ENCODE measurements around the gene VSTM2L.

- TF ChIP-seq CTCF (IDR thresholded peaks at IDR 0.05) (no peak), POLR2A (IDR thresholded peaks at IDR 0.05) (no peak), POLR2AphosphoS5 (IDR thresholded peaks at IDR 0.05) (no peak), EP300 (IDR thresholded peaks at IDR 0.05) (no peak)
These were observed 23.9 kb upstream of the VSTM2L start for GRCh38 chr20:37878835-37879599.

Measured in suprapubic skin (tissue), 4 donors.